RKO (cell line): ENCODE data around the gene COL18A1.

Experiments used
- DNase-seq: peaks from one replicate; pipeline ENCODE4 v3.0.0-alpha.2; 2016; ENCODE audit warnings: low spot score

Gene COL18A1

DNA sequence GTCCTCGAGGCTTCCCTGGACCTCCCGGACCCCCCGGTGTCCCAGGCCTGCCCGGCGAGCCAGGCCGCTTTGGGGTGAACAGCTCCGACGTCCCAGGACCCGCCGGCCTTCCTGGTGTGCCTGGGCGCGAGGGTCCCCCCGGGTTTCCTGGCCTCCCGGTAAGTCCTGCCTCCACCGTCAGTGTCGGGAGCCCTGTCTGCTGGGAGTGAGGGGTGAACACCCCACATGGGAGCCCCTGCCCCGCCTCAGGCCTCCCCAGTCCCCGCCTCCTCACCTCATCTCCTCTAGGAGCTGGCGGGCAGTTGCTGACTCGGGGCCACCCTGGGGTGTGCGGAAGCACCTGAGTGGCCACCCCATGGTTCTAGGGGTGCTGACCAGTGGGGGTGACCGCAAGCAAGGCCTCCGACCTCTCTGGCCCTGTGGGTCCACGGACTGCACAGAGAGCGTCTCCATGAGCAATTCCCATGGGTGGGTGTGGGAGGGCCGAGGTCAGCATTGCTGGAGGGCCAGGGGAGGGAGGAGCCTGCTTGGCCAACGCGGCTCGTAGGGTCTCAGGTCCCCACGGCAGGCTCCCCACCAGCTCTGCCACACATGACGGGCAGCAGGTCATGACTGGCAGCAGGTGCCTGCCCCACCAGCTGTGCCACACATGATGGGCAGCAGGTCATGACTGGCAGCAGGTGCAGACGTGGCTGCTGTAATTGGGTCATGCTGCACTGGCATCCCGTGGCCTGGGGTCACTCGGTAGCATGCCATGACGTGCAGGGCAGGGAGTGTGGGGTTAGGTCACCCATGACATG is 75.9 kb downstream of the COL18A1 start:
- DNase-seq = no peak

- no peak for DNase-seq
Observed at GRCh38 chr21:45481566-45481965, 76.6 kb downstream of the COL18A1 start.

GRCh38 chr21:45481977-45482898 is 77.3 kb downstream of the COL18A1 start:
- DNase-seq = no peak

DNA sequence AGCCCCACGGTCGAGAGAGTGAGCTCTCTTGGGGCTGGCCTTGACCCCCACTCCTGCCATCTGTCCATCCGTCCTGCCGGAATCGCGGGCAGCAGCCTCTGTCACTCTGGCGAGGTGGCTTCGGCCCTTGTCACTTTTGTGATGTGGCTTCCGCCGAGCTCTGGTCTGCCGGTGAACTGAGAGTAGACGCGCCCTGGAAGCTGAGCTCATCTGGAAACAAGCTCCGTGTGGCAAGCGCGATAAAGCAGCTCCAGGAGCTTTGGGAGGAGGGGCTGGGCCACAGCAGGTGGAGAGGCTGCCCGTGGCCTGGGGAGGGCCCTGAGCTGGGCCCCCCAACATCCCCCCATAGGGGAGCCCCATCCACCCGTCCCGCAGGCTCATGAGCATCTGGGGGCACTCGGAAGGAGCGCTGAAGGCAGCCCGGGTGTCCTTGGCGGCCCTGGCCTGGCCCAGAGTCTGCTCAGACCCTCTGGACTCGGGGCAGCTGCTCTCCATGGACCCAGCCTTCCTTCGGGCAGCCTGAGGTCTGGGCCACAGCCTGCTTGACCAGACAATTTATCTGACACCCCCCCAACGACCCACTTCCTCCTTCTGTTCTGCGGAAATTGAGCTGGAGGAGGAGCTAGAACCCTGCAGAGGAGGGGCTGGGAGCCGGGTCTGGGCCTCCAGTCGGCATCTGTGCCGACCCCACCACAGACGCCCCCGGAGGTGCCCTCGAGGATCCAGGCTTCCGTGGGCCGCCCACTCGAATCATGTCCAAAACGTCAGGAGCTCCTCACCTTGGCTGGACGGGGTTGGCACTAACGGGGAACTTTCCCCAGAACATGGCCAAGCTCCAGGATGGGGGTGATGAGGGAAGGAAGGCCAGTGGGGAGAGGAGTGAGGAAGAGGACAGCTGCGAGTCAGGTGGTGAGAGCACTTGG is 78.2 kb downstream of the COL18A1 start:
- no peak for DNase-seq

DNA sequence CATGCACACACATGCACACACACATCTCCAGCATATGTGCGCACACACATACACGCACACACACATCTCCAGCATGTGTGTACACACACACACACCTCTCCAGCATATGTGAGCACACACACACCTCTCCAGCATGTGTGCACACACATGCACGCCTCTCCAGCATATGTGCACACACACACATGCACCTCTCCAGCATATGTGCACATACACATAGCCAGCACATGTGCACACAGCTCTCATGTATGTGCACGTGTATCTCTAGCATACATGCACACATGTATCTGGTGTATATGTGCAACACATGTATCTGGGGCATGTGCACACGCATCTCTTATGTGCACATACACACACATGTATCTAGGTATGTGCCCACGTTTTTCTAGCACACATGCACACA is 79.4 kb downstream of the COL18A1 start:
- no peak for DNase-seq

- DNase-seq = no peak
Observed at GRCh38 chr21:45485686-45486442, 80.9 kb downstream of the COL18A1 start.

DNA sequence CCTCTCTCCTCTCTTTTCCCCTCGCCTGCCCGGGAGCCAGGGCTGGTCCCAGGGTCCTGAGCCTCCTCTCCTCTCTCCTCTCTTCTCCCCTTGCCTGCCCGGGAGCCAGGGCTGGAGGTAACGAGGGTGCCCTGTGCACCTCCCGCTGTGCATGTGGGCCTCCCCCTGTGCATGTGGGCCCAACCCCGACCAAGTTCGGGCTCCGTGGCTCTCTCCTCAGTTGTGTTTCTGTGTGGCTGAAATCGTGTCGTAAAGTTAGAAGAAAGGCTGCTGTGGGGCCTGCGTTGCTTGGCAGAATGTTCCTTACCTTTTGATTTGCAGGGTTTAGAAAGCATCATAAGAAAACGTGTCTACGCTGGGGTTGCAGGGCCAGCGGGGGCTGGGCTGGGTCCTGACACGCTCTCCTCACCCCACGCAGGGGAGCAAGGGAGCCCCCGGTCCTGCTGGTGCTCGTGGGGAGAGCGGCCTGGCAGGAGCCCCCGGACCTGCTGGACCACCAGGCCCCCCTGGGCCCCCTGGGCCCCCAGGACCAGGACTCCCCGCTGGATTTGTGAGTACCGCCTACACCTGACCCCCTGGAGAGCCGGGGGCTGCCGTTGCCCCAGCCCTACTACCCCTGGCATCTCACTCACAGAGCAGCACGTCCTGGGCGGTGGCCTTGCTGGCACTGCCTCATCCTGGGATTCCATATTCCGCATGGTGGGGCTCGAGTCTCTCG is 81.6 kb downstream of the COL18A1 start:
- DNase-seq = no peak

GRCh38 chr21:45487161-45487806 is 82.3 kb downstream of the COL18A1 start:
- DNase-seq = no peak

DNA sequence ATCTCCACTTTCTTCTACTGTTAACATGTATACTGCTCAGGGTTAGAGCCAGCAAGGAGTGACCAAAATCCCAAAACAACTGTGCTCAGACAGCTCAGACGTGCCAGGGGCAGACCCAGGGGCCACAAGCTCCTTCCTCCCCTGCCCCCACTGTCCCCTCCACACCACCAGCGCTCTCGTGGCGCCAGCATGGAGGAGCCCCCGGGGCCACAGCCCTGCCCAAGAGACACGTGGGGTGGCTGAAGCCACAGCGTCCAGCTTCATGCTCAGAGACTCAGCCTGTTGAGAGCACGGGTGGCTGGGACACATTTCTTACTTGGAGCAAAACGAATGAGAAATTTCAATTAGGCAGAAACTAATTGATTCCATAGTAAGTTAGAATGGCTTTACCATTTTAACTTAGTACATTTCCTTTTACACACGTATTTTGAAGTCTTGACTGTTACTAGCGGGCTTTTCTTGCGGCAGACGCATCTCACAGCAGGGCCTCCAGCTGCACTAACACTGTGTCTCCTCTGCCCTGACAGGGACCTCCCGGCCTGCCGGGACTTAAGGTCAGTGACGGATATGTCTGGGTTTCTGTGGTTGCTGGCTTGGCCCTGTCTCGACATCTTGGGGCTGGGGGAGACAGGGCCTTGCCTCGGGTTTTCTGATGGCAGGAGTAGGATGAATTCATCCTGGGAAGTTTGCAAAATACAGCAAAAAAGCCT is 83.1 kb downstream of the COL18A1 start:
- DNase-seq = no peak

- no peak for DNase-seq
Observed at GRCh38 chr21:45488931-45489721, 84.2 kb downstream of the COL18A1 start.

- no peak for DNase-seq
Observed at GRCh38 chr21:45489722-45489982, 84.7 kb downstream of the COL18A1 start.

GRCh38 chr21:45490049-45490731 is 85.2 kb downstream of the COL18A1 start:
- no peak for DNase-seq

- DNase-seq = no peak
Observed at GRCh38 chr21:45491056-45491455, 86.1 kb downstream of the COL18A1 start.

- no peak for DNase-seq
Observed at GRCh38 chr21:45491623-45492022, 86.7 kb downstream of the COL18A1 start.

DNA sequence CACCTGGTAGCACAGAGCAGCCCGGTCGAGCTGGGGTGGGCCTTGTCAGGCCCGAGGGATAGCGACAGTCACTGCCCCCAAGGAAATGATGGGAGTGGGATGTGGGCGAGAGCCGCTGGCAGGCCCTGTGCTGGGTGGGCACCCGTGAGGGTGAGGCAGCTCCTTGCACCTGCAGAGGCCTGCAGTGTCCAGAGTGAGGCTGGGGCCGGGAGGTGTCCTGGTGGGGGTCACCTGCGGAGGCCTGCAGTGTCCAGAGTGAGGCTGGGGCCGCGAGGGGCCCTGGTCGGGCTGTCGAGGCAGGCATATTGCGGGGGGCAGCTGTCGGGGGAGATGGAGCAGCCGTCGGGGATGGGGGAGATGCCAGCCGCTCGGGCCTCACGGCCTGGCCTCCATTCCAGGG is 87.8 kb downstream of the COL18A1 start:
- no peak for DNase-seq

DNA sequence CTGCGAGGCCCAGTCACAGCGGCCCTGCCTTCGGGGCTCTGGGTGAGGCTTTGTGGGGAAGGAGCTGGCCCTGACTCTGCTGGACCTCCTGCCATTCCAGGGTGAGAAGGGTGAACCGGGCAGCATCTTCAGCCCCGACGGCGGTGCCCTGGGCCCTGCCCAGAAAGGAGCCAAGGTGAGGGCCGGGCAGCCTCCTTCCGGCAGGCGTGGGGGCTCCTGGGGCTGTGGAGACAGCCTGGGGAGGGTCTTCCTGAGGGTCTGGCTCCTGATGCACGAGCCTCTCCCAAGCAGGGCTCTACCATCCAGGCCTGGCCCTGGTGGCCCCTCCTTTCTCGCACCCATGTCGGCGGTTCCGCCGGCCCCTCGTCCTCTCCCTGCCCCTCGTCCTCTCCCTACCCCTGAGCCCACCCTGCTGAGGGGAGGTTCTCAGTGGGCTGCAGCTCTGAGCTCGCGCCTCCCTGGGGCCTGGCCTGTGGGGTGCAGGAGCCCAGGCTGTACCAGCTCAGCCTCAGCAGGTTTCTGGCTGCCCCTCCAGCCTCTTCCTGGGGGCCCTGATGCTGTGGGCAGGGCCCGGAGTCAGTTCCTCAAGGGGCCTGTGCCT is 88.5 kb downstream of the COL18A1 start:
- no peak for DNase-seq

- DNase-seq = no peak
Observed at GRCh38 chr21:45494135-45494850, 89.3 kb downstream of the COL18A1 start.
